ENCODE data around the gene AHI1. TPM values are rescaled to one million over a fixed set of nuclear protein-coding genes. Genes with fewer than 3 reads are reported as not detected.

AHI1 gene
- polyA plus RNA-seq, 1 of the 3 experiments (the other 2 are of a cell fraction): 7.3 TPM

DNA sequence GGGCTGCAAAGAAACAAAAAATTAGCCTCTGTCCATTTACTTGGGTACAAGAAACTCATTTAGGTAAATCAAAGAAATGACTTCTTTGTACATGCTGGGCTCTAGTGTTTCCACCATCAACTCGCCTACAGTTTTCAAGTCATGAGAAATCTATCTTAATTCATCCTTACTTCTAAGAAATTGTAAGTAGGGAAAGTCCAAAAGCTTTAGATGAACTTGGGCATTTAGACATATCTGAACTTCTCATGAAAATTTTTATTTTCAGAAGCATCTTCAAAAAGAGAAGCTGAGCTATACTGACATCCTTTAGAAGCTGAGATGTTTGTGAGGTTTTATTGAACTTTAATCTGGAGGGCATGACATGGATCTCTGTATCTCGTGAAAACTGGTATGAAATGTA lies 199.1 kb downstream of the AHI1 start (continued):
- TF ChIP-seq RFX5 (IDR thresholded peaks at IDR 0.05; ENCODE audit: low read length) (no peak), NFIC (IDR thresholded peaks at IDR 0.05; ENCODE audit: borderline replicate concordance) (no peak), YY1 (IDR thresholded peaks at IDR 0.05; ENCODE audit: low read depth) (no peak), POLR2AphosphoS5 (IDR thresholded peaks at IDR 0.05; ENCODE audit: low read depth, low read length) (no peak), NRF1 (IDR thresholded peaks at IDR 0.05; ENCODE audit: low read depth, low read length) (no peak), FOXJ3 (CRISPR knock-in tag; IDR thresholded peaks at IDR 0.05) (no peak)

DNA sequence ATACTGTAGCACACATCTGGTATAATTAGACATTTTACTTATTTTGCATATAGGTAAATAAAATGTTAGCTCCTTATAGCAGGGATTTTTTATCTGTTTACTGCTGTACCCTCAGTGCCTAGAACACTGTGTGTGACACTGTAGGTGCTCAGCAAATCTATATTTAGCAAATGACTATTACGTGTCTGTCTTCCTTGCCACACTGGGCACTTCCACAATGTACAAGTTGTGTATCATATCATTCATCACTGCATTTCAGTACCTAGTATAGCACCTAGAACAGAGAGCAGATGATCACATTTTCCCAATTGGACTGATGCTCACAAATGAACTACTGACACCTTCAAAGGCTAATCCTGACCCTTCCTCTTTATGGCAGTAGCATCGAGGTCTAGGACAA lies 200.8 kb downstream of the AHI1 start:
- H3K4me1 ChIP-seq (ENCODE audit: control insufficient read depth in 1 of 2, insufficient read depth in 2 of 2, low read depth in 1 of 2, low read length in 1 of 2): peaks cover 0 to 13% of the 10 kb centered on the region in 2 experiments; a peak in 1 of 4 replicates
- CTCF ChIA-PET: interaction anchor here (0.9 kb wide), 1 partner anchor 31 kb away, joined by 3 read pairs; no protein-coding TSS in a partner anchor
- DNase-seq: no peak

DNA sequence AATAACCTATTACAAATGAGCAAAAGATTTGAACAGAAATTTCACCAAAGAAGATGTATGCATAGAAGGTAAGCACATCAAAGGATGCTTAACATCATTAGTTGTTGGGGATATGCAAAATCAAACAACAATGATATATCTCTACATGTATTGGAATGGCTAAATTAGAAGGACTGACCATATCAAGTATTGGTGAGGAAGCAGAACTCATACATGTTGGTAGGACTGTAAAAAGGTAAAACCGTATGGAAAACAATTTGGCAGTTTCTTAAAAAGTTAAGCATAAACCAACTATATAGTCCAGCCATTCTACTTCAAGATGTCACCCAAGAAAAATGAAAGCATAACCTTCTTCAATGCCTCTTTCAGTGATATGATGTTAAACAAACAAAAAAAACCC lies 202.5 kb downstream of the AHI1 start:
- Histone ChIP-seq H3K27ac (ENCODE audit: low read depth in 2 of 2, low read length in 1 of 2) (no peak overlapping the region), H3K9me2 (no peaks in the 10 kb centered on the region), H3K9ac (no peak overlapping the region), H2AFZ (ENCODE audit: low read depth) (no peak overlapping the region), H4K20me1 (ENCODE audit: insufficient read depth) (no peaks in the 10 kb centered on the region), H3K4me1 (ENCODE audit: control insufficient read depth in 1 of 2, insufficient read depth in 2 of 2, low read depth in 1 of 2, low read length in 1 of 2) (peaks cover 0 to 22% of the 10 kb centered on the region in 2 experiments; a peak in 2 of 4 replicates), H3K9me3 (no peaks in the 10 kb centered on the region; the same call in 1 of the 2 replicates), H3K27me3 (ENCODE audit: insufficient read depth) (no peaks in the 10 kb centered on the region), H3F3A (replicated peaks; ENCODE audit: insufficient read depth) (peaks cover 31% of the 10 kb centered on the region), H3K4me3 (ENCODE audit: low read depth in 2 of 2, low read length in 1 of 2) (no peak overlapping the region), H3K36me3 (replicated peaks in 1 of 2; ENCODE audit: control insufficient read depth in 1 of 2, insufficient read depth in 2 of 2, low read length in 1 of 2) (peaks cover 0 to 7% of the 10 kb centered on the region in 2 experiments), H3K79me2 (ENCODE audit: insufficient read depth) (no peaks in the 10 kb centered on the region), H3K4me2 (no peak overlapping the region)
- CTCF ChIA-PET: no interaction called here
- TF ChIP-seq FOSL2 (IDR thresholded peaks at IDR 0.05; ENCODE audit: borderline replicate concordance, low read depth) (no peak), GABPA (IDR thresholded peaks at IDR 0.05; ENCODE audit: low read depth) (no peak), FOXM1 (IDR thresholded peaks at IDR 0.05; ENCODE audit: low read depth) (no peak)
- TF ChIP-seq, protein P1, sequence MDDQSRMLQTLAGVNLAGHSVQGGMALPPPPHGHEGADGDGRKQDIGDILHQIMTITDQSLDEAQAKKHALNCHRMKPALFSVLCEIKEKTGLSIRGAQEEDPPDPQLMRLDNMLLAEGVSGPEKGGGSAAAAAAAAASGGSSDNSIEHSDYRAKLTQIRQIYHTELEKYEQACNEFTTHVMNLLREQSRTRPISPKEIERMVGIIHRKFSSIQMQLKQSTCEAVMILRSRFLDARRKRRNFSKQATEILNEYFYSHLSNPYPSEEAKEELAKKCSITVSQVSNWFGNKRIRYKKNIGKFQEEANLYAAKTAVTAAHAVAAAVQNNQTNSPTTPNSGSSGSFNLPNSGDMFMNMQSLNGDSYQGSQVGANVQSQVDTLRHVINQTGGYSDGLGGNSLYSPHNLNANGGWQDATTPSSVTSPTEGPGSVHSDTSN (IDR thresholded peaks at IDR 0.05): no peak
- no peak for DNase-seq
- POLR2A ChIA-PET: no interaction called here
- WGBS (ENCODE audit: low lambda C conversion rate): 92% methylated on average over 1 of the region's 1 CpG

More for the DNA sequence above, 200.8 kb downstream of the AHI1 start:
- no peak for TF ChIP-seq CHD2 (IDR thresholded peaks at IDR 0.05; ENCODE audit: low read length, partially characterized antibody)
- TF ChIP-seq, protein P2, sequence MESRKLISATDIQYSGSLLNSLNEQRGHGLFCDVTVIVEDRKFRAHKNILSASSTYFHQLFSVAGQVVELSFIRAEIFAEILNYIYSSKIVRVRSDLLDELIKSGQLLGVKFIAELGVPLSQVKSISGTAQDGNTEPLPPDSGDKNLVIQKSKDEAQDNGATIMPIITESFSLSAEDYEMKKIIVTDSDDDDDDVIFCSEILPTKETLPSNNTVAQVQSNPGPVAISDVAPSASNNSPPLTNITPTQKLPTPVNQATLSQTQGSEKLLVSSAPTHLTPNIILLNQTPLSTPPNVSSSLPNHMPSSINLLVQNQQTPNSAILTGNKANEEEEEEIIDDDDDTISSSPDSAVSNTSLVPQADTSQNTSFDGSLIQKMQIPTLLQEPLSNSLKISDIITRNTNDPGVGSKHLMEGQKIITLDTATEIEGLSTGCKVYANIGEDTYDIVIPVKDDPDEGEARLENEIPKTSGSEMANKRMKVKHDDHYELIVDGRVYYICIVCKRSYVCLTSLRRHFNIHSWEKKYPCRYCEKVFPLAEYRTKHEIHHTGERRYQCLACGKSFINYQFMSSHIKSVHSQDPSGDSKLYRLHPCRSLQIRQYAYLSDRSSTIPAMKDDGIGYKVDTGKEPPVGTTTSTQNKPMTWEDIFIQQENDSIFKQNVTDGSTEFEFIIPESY (IDR thresholded peaks at IDR 0.05; ENCODE audit: borderline replicate concordance, low read depth): no peak
- TF ChIP-seq POLR2AphosphoS5 (IDR thresholded peaks at IDR 0.05; ENCODE audit: low read depth, low read length): no peak
- POLR2A ChIA-PET: no interaction called here
- Histone ChIP-seq H3F3A (replicated peaks; ENCODE audit: insufficient read depth) (peaks cover 42% of the 10 kb centered on the region), H3K4me3 (ENCODE audit: low read depth in 2 of 2, low read length in 1 of 2) (no peak overlapping the region), H3K27me3 (ENCODE audit: insufficient read depth) (no peaks in the 10 kb centered on the region), H3K9me3 (no peaks in the 10 kb centered on the region; the same call in 1 of the 2 replicates), H3K79me2 (ENCODE audit: insufficient read depth) (no peaks in the 10 kb centered on the region; the same call in 1 of the 2 replicates), H3K9ac (no peak overlapping the region), H3K9me2 (no peaks in the 10 kb centered on the region), H3K36me3 (replicated peaks in 1 of 2; ENCODE audit: control insufficient read depth in 1 of 2, insufficient read depth in 2 of 2, low read length in 1 of 2) (peaks cover 0 to 7% of the 10 kb centered on the region in 2 experiments), H3K4me2 (no peak overlapping the region), H4K20me1 (ENCODE audit: insufficient read depth) (no peaks in the 10 kb centered on the region), H2AFZ (ENCODE audit: low read depth) (no peak overlapping the region), H3K27ac (ENCODE audit: low read depth in 2 of 2, low read length in 1 of 2) (no peak overlapping the region)
- 100% methylated on average over 1 of the region's 2 CpGs for WGBS (ENCODE audit: low lambda C conversion rate)
